ENCODE results near the gene POLD2.

- no peak for TF ChIP-seq CTCF (conservative IDR thresholded peaks at IDR 0.05 in 1 of 2, IDR thresholded peaks at IDR 0.05 in 1 of 2; ENCODE audit: low read depth in 1 of 2, low read length in 2 of 2)
- no peak for TF ChIP-seq EZH2 (IDR thresholded peaks at IDR 0.05; ENCODE audit: low read length, missing control alignments)
Observed at GRCh38 chr7:44116087-44116788, 7.1 kb downstream of the POLD2 start.
